Smooth muscle cell (in vitro differentiated cells): ENCODE results near the gene LRBA. TPM values are rescaled to one million over a fixed set of nuclear protein-coding genes. Genes with fewer than 3 reads are reported as not detected.

Experiments
- DNase-seq: peaks from one replicate; lab custom pipeline; 2025; ENCODE audit not compliant: unreplicated experiment; lab: John Stamatoyannopoulos, UW
- H2AFZ ChIP-seq: fragments of 200-600 bp; sonication (generic); 2 replicates; pipeline ENCODE4 v1.6.0; 2016; ENCODE audit warnings: antibody characterized with exemption, low read depth, mild to moderate bottlenecking
- H3F3A ChIP-seq: fragments of 200-600 bp; sonication (generic); 2 replicates; pipeline ENCODE4 v1.6.0; 2017; ENCODE audit warnings: antibody characterized with exemption, low read depth
- H3K27ac ChIP-seq: fragments of 200-600 bp; sonication (generic); 2 replicates; pipeline ENCODE4 v1.5.1; 2016; ENCODE audit warnings: low read depth, mild to moderate bottlenecking
- H3K27me3 ChIP-seq: fragments of 200-600 bp; sonication (generic); 2 replicates; pipeline ENCODE4 v1.6.1; 2016; ENCODE audit warnings: low read depth, mild to moderate bottlenecking
- H3K36me3 ChIP-seq: fragments of 200-600 bp; sonication (generic); 2 replicates; pipeline ENCODE4 v1.5.1; 2016; ENCODE audit warnings: low read depth
- H3K4me1 ChIP-seq: fragments of 200-600 bp; sonication (generic); 2 replicates; pipeline ENCODE4 v1.5.1; 2016; ENCODE audit warnings: low read depth
- H3K4me2 ChIP-seq: fragments of 200-600 bp; sonication (generic); 2 replicates; pipeline ENCODE4 v1.6.0; 2016; ENCODE audit warnings: mild to moderate bottlenecking
- H3K4me3 ChIP-seq: fragments of 200-600 bp; sonication (generic); 2 replicates; pipeline ENCODE4 v1.5.1; 2016; ENCODE audit warnings: mild to moderate bottlenecking
- H3K79me2 ChIP-seq: fragments of 200-600 bp; sonication (generic); 2 replicates; pipeline ENCODE4 v1.6.0; 2016; ENCODE audit warnings: low read depth, mild to moderate bottlenecking
- H3K9ac ChIP-seq: fragments of 200-600 bp; sonication (generic); 2 replicates; pipeline ENCODE4 v1.6.0; 2016; ENCODE audit warnings: low read depth
- H3K9me3 ChIP-seq: fragments of 200-600 bp; sonication (generic); replicated peaks from 2 replicates; pipeline ENCODE4 v1.5.1; 2016; ENCODE audit warnings: low read depth
- H4K20me1 ChIP-seq: fragments of 200-600 bp; sonication (generic); 2 replicates; pipeline ENCODE4 v1.6.0; 2016; ENCODE audit warnings: low read depth
- CTCF ChIP-seq: fragments of 200-600 bp; sonication (generic); IDR thresholded peaks from 2 replicates; pipeline ENCODE4 v1.5.1; 2017; ENCODE audit warnings: borderline replicate concordance, mild to moderate bottlenecking, antibody characterized with exemption; ENCODE audit not compliant: insufficient read depth, poor library complexity, severe bottlenecking
- WGBS: methylation state at CpG from one replicate; pipeline ENCODE4 v1.1.7; 2016; ENCODE audit warnings: low lambda C conversion rate; 5-methylcytosine and 5-hydroxymethylcytosine counted together
- polyA plus RNA-seq: library from polyadenylated mRNA; unstranded; fragments of >200 nt; fragmentation: Nextera tagmentation; extraction: Ambion mirVana; gene quantifications from 2 replicates; pipeline ENCODE4 v1.2.1, GENCODE V29; 2016
- total RNA-seq: library from RNA; depleted of rRNA; stranded (reverse); fragments of >200 nt; gene quantifications from 2 replicates; pipeline ENCODE4 v1.2.3, GENCODE V29; 2014

LRBA gene
- total and polyA plus RNA-seq, 2 experiments from 2014 or later, result 1.6 to 26.2 TPM

- no peak for DNase-seq
- H4K20me1 ChIP-seq, result no peaks in the 10 kb centered on the region
- H3K79me2 ChIP-seq, result no peaks in the 10 kb centered on the region
- no peaks in the 10 kb centered on the region for H3K27me3 ChIP-seq
- no peak overlapping the region for H3K9ac ChIP-seq
- no peak overlapping the region for H3K27ac ChIP-seq
- H3K9me3 ChIP-seq, result no peaks in the 10 kb centered on the region
- H2AFZ ChIP-seq, result no peak overlapping the region
- no peaks in the 10 kb centered on the region for H3K36me3 ChIP-seq
- H3K4me3 ChIP-seq, result no peak overlapping the region
- H3K4me1 ChIP-seq, result peaks cover 5% of the 10 kb centered on the region
- no peaks in the 10 kb centered on the region for H3F3A ChIP-seq
- no peak overlapping the region for H3K4me2 ChIP-seq
- 54% methylated on average over 3 of the region's 3 CpGs for WGBS
- no peak for TF ChIP-seq CTCF
These were observed 523.7 kb downstream of the LRBA start for GRCh38 chr4:150491132-150492049.

DNA sequence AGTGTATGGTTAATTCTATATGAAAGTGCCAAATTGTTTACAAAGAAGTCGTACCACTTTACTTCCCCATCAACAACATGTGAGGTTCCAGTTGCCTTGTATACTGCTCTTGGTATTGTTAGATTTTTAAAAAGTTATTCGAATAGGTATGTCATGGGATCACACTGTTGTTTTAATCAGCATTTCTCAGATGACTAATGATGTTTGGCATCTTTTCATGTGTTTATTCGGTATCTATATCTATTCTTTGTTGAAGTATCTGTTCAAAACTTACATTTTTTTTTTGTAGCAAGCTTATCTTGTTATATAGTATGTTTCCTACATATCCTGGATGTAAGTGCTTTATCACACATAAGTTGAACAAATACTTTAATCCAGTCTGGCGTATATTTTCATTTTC lies 532.5 kb downstream of the LRBA start:
- H3K4me3 ChIP-seq, result no peak overlapping the region
- no peak overlapping the region for H3K4me2 ChIP-seq
- H3K9ac ChIP-seq, result no peak overlapping the region
- no peak for TF ChIP-seq CTCF
- H3K36me3 ChIP-seq, result no peaks in the 10 kb centered on the region
- H3K27me3 ChIP-seq, result no peaks in the 10 kb centered on the region
- no peaks in the 10 kb centered on the region for H3K4me1 ChIP-seq
- no peaks in the 10 kb centered on the region for H4K20me1 ChIP-seq
- H3K9me3 ChIP-seq, result no peaks in the 10 kb centered on the region
- H3F3A ChIP-seq, result no peaks in the 10 kb centered on the region
- no peak for DNase-seq
- 88% methylated on average over 4 of the region's 4 CpGs for WGBS
- H3K27ac ChIP-seq, result no peak overlapping the region
- no peak overlapping the region for H2AFZ ChIP-seq
- no peaks in the 10 kb centered on the region for H3K79me2 ChIP-seq

GRCh38 chr4:150479657-150480056 lies 535.4 kb downstream of the LRBA start:
- no peaks in the 10 kb centered on the region for H3K79me2 ChIP-seq
- H3K4me1 ChIP-seq, result no peaks in the 10 kb centered on the region
- H3K9me3 ChIP-seq, result no peaks in the 10 kb centered on the region
- TF ChIP-seq CTCF, result no peak
- no peak overlapping the region for H2AFZ ChIP-seq
- H3K27ac ChIP-seq, result no peak overlapping the region
- no peaks in the 10 kb centered on the region for H3F3A ChIP-seq
- H3K4me2 ChIP-seq, result no peak overlapping the region
- H3K4me3 ChIP-seq, result no peak overlapping the region
- H4K20me1 ChIP-seq, result no peaks in the 10 kb centered on the region
- no peaks in the 10 kb centered on the region for H3K36me3 ChIP-seq
- no peak for DNase-seq
- H3K9ac ChIP-seq, result no peak overlapping the region
- H3K27me3 ChIP-seq, result no peaks in the 10 kb centered on the region
- 78% methylated on average over 3 of the region's 3 CpGs for WGBS

- Histone ChIP-seq H3K27me3 (no peaks in the 10 kb centered on the region), H4K20me1 (no peaks in the 10 kb centered on the region), H3K9ac (no peak overlapping the region), H3K4me3 (no peak overlapping the region), H2AFZ (no peak overlapping the region), H3K79me2 (no peaks in the 10 kb centered on the region), H3K36me3 (no peaks in the 10 kb centered on the region), H3K27ac (no peak overlapping the region), H3K4me2 (no peak overlapping the region), H3F3A (no peaks in the 10 kb centered on the region), H3K9me3 (no peaks in the 10 kb centered on the region), H3K4me1 (no peaks in the 10 kb centered on the region)
- no peak for TF ChIP-seq CTCF
- 90% methylated on average over 1 of the region's 1 CpG for WGBS
- no peak for DNase-seq
These were observed 537.2 kb downstream of the LRBA start for GRCh38 chr4:150477869-150478268.
